Prostate gland (tissue), 2 donors: Measurements from ENCODE around the gene CBX6.

Source experiments
- POLR2AphosphoS5 ChIP-seq: sonication (generic); formaldehyde crosslinking; IDR thresholded peaks from one replicate; pipeline ENCODE4 v1.6.1; 2017; ENCODE audit warnings: antibody characterized with exemption
- TF ChIP-seq, protein P1 (sequence below), 4 experiments: fragments of 200-600 bp in 2 of 4; fragments of 450-650 bp in 2 of 4; sonication (generic) in 2 of 4; IDR thresholded peaks; 1 replicate in 3 of 4; 2 replicates in 1 of 4; pipeline ENCODE4 v1.5.1; 2016 to 2019; ENCODE audit warnings: antibody characterized with exemption in 4 of 4, mild to moderate bottlenecking in 2 of 4, moderate library complexity in 2 of 4

DNA sequence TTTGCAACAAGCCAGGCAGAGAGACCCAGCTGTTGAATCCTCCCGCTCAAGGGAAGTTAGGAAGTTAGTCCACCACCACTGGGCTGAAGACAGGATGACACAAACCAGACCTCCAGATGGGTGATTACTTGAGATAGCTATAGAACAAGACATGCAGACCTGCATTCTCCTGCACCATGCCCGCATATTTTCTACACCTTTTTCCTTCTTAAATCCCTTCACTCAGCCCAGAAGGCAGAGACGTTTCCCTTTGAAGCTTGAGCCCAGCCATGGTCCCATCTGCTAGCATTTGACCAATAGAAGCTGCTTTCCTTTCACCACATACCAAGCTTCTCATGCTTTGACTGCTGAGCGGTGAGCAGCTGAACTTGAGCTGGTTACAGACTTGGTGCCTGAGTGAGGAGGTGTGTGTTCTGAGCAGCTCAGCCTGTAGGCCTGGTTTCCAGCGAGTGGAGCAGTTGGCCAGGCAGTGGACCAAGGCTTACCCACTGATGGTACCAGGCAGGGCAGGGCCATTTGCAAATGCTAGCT, 29.2 kb upstream of the CBX6 start:
- TF ChIP-seq, protein P1, sequence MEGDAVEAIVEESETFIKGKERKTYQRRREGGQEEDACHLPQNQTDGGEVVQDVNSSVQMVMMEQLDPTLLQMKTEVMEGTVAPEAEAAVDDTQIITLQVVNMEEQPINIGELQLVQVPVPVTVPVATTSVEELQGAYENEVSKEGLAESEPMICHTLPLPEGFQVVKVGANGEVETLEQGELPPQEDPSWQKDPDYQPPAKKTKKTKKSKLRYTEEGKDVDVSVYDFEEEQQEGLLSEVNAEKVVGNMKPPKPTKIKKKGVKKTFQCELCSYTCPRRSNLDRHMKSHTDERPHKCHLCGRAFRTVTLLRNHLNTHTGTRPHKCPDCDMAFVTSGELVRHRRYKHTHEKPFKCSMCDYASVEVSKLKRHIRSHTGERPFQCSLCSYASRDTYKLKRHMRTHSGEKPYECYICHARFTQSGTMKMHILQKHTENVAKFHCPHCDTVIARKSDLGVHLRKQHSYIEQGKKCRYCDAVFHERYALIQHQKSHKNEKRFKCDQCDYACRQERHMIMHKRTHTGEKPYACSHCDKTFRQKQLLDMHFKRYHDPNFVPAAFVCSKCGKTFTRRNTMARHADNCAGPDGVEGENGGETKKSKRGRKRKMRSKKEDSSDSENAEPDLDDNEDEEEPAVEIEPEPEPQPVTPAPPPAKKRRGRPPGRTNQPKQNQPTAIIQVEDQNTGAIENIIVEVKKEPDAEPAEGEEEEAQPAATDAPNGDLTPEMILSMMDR (IDR thresholded peaks at IDR 0.05): no peak
- no peak for TF ChIP-seq POLR2AphosphoS5
